H1 (cell line): ENCODE measurements around the gene NAP1L5. TPM values are rescaled to one million over a fixed set of nuclear protein-coding genes. Genes with fewer than 3 reads are reported as not detected.

ENCODE experiments used
- CTCF ChIA-PET: fragments of 300-600 bp; sonication (Branson Sonifier 250); formaldehyde crosslinking; loops from one replicate; lab custom pipeline; 2021; ENCODE audit not compliant: partially characterized antibody; lab: Charles Lee
- POLR2A ChIA-PET: fragments of 300-600 bp; sonication (Branson Sonifier 250); formaldehyde crosslinking; loops from one replicate; lab custom pipeline; 2021; ENCODE audit warnings: inconsistent platforms; ENCODE audit not compliant: partially characterized antibody; lab: Charles Lee
- DNase-seq, 2 experiments: peaks; one replicate each; pipeline versions ENCODE4 v3.0.0 to v3.0.0-alpha.2; 2010 to 2022; ENCODE audit warnings: low spot score in 2 of 2, low read depth in 1 of 2, mixed read lengths in 1 of 2
- FAIRE-seq: peaks from 2 replicates; lab custom pipeline; 2011; peaks lifted over from hg19 to GRCh38; lab: Jason Lieb, UNC
- H2AFZ ChIP-seq: 2 replicates; pipeline ENCODE4 v1.8.1; 2012; ENCODE audit warnings: low read length, inconsistent platforms
- H2AK5ac ChIP-seq: 2 replicates; pipeline ENCODE4 v1.6.1; 2013; ENCODE audit warnings: low read depth, low read length
- H2BK120ac ChIP-seq: replicated peaks from 2 replicates; pipeline ENCODE3; 2013; ENCODE audit warnings: low read depth, low read length, inconsistent platforms
- H2BK12ac ChIP-seq: 2 replicates; pipeline ENCODE4 v1.6.1; 2013; ENCODE audit warnings: low read depth, low read length
- H2BK15ac ChIP-seq: 2 replicates; pipeline ENCODE4 v1.6.1; 2013; ENCODE audit warnings: low read length
- H2BK20ac ChIP-seq: 2 replicates; pipeline ENCODE4 v1.6.1; 2013; ENCODE audit warnings: low read length
- H2BK5ac ChIP-seq: 2 replicates; pipeline ENCODE4 v1.6.1; 2013; ENCODE audit warnings: low read depth, low read length
- H3K14ac ChIP-seq: 2 replicates; pipeline ENCODE4 v1.6.1; 2013; ENCODE audit warnings: inconsistent platforms; ENCODE audit not compliant: insufficient read length
- H3K18ac ChIP-seq: 2 replicates; pipeline ENCODE4 v1.6.1; 2013; ENCODE audit warnings: low read length; ENCODE audit errors: extremely low read depth
- H3K23ac ChIP-seq: 2 replicates; pipeline ENCODE4 v1.6.1; 2013; ENCODE audit warnings: inconsistent platforms; ENCODE audit not compliant: insufficient read length
- H3K23me2 ChIP-seq: 2 replicates; pipeline ENCODE4 v1.6.1; 2013; ENCODE audit warnings: low read depth, low read length
- H3K27ac ChIP-seq: 2 replicates; pipeline ENCODE4 v1.6.1; 2011; ENCODE audit warnings: low read depth, low read length, inconsistent platforms
- H3K27me3 ChIP-seq, 4 experiments: replicated peaks in 1 of 4; 1 replicate in 1 of 4; 2 replicates in 3 of 4; pipeline versions ENCODE4 v1.6.1 to v1.8.1; 2011 to 2013; ENCODE audit warnings: low read length in 3 of 4, mild to moderate bottlenecking in 3 of 4, inconsistent platforms in 2 of 4, mixed read lengths in 2 of 4, moderate library complexity in 1 of 4; ENCODE audit not compliant: control insufficient read depth in 3 of 4, insufficient read depth in 3 of 4; ENCODE audit errors: extremely low read depth in 1 of 4
- H3K36me3 ChIP-seq, 4 experiments: 2 replicates each; pipeline versions ENCODE4 v1.6.1 to v1.8.1; 2011 to 2013; ENCODE audit warnings: mild to moderate bottlenecking in 4 of 4, low read length in 3 of 4, moderate library complexity in 2 of 4, control low read depth in 1 of 4, inconsistent platforms in 1 of 4; ENCODE audit not compliant: insufficient read depth in 4 of 4, control insufficient read depth in 2 of 4
- H3K4ac ChIP-seq: replicated peaks from 2 replicates; pipeline ENCODE3; 2013; ENCODE audit warnings: low read length, low read depth, mixed read lengths, inconsistent platforms; ENCODE audit not compliant: insufficient read length
- H3K4me1 ChIP-seq, 4 experiments: replicated peaks in 1 of 4; 1 replicate in 1 of 4; 2 replicates in 3 of 4; pipeline versions ENCODE4 v1.6.1 to v1.8.1; 2011 to 2013; ENCODE audit warnings: low read length in 3 of 4, inconsistent platforms in 2 of 4, mixed read lengths in 1 of 4; ENCODE audit not compliant: insufficient read depth in 4 of 4, control insufficient read depth in 3 of 4
- H3K4me2 ChIP-seq, 2 experiments: 2 replicates each; pipeline versions ENCODE4 v1.6.1 to v1.8.1; 2011 to 2013; ENCODE audit warnings: low read depth in 2 of 2, low read length in 2 of 2, control low read depth in 1 of 2, inconsistent platforms in 1 of 2, mild to moderate bottlenecking in 1 of 2; ENCODE audit not compliant: insufficient read depth in 1 of 2
- H3K4me3 ChIP-seq, 4 experiments: fragments of 200-600, 300-600 bp in 1 of 4; sonication (generic), shearing (Covaris generic), sonication (Bioruptor Twin) in 1 of 4; 2 replicates each; pipeline versions ENCODE4 v1.5.1 to v1.8.1; 2011 to 2016; ENCODE audit warnings: low read length in 4 of 4, low read depth in 3 of 4, control low read depth in 2 of 4, inconsistent platforms in 2 of 4, mild to moderate bottlenecking in 2 of 4, mixed read lengths in 1 of 4, moderate library complexity in 1 of 4; ENCODE audit not compliant: insufficient read depth in 2 of 4; ENCODE audit errors: extremely low read depth in 1 of 4
- H3K56ac ChIP-seq: replicated peaks from 2 replicates; pipeline ENCODE3; 2013; ENCODE audit warnings: low read depth, mild to moderate bottlenecking, mixed read lengths, low read length, inconsistent platforms; ENCODE audit not compliant: insufficient read length
- H3K79me1 ChIP-seq: 2 replicates; pipeline ENCODE4 v1.6.1; 2013; ENCODE audit warnings: low read depth, low read length, control low read depth
- H3K79me2 ChIP-seq, 2 experiments: 2 replicates each; pipeline versions ENCODE4 v1.6.1 to v1.8.1; 2012 to 2013; ENCODE audit warnings: low read length in 2 of 2, mild to moderate bottlenecking in 2 of 2, inconsistent platforms in 1 of 2; ENCODE audit not compliant: insufficient read depth in 2 of 2, control insufficient read depth in 1 of 2
- H3K9ac ChIP-seq, 4 experiments: replicated peaks in 1 of 4; 1 replicate in 1 of 4; 2 replicates in 3 of 4; pipeline versions ENCODE4 v1.6.1 to v1.8.1; 2011 to 2013; ENCODE audit warnings: low read depth in 3 of 4, low read length in 3 of 4, control low read depth in 2 of 4, mild to moderate bottlenecking in 2 of 4, moderate library complexity in 2 of 4, inconsistent platforms in 1 of 4; ENCODE audit errors: extremely low read depth in 1 of 4
- H3K9me3 ChIP-seq, 2 experiments: 2 replicates each; pipeline versions ENCODE4 v1.6.1 to v1.8.1; 2012 to 2013; ENCODE audit warnings: mild to moderate bottlenecking in 2 of 2, moderate library complexity in 2 of 2, control low read depth in 1 of 2, inconsistent platforms in 1 of 2, low read depth in 1 of 2, low read length in 1 of 2, mixed read lengths in 1 of 2; ENCODE audit not compliant: insufficient read depth in 2 of 2
- H4K20me1 ChIP-seq, 2 experiments: replicated peaks in 1 of 2; 2 replicates each; pipeline versions ENCODE3 to v1.8.1; 2011 to 2013; ENCODE audit warnings: inconsistent platforms in 2 of 2, low read length in 2 of 2, mild to moderate bottlenecking in 1 of 2; ENCODE audit not compliant: insufficient read depth in 2 of 2, control insufficient read depth in 1 of 2
- H4K5ac ChIP-seq: 2 replicates; pipeline ENCODE4 v1.6.1; 2013; ENCODE audit warnings: low read length, low read depth, mixed read lengths, inconsistent platforms; ENCODE audit not compliant: insufficient read length
- H4K8ac ChIP-seq: 2 replicates; pipeline ENCODE4 v1.8.0; 2013; ENCODE audit warnings: mild to moderate bottlenecking, moderate library complexity, low read length, inconsistent platforms; ENCODE audit not compliant: insufficient read depth; ENCODE audit errors: extremely low read depth
- H4K91ac ChIP-seq: replicated peaks from 2 replicates; pipeline ENCODE3; 2013; ENCODE audit warnings: low read length, mixed read lengths, inconsistent platforms; ENCODE audit not compliant: insufficient read length
- ASH2L ChIP-seq: fragments of 200-600, 300-600 bp; sonication (generic); IDR thresholded peaks from one replicate; pipeline ENCODE4 v1.7.1; 2017; ENCODE audit warnings: low read length
- EP300 ChIP-seq, 2 experiments: IDR thresholded peaks; 1 replicate in 1 of 2; 2 replicates in 1 of 2; pipeline ENCODE4 v1.6.1; 2011 to 2012; ENCODE audit warnings: low read depth in 2 of 2, low read length in 2 of 2, mild to moderate bottlenecking in 2 of 2, borderline replicate concordance in 1 of 2, inconsistent platforms in 1 of 2, moderate library complexity in 1 of 2
- MAFK ChIP-seq: IDR thresholded peaks from 2 replicates; pipeline ENCODE4 v1.6.1; 2012; ENCODE audit warnings: low read depth, mild to moderate bottlenecking, improper control_type of control experiment, low read length
- POLR2AphosphoS5 ChIP-seq: IDR thresholded peaks from 2 replicates; pipeline ENCODE4 v1.6.1; 2011; ENCODE audit warnings: low read depth, low read length
- RFX5 ChIP-seq: IDR thresholded peaks from 2 replicates; pipeline ENCODE4 v1.6.1; 2011; ENCODE audit warnings: low read depth, low read length, improper control_type of control experiment, borderline replicate concordance
- SIX5 ChIP-seq: IDR thresholded peaks from 2 replicates; pipeline ENCODE4 v1.6.1; 2011; ENCODE audit warnings: mild to moderate bottlenecking, low read depth, low read length
- TCF12 ChIP-seq: IDR thresholded peaks from 2 replicates; pipeline ENCODE4 v1.6.1; 2011; ENCODE audit warnings: low read depth, mild to moderate bottlenecking, low read length
- TEAD4 ChIP-seq: IDR thresholded peaks from 2 replicates; pipeline ENCODE4 v1.6.1; 2012; ENCODE audit warnings: low read depth, low read length, inconsistent platforms, mixed read lengths
- WGBS, 2 experiments: shearing (Covaris generic) in 1 of 2; methylation state at CpG; one replicate each; pipeline versions ENCODE4 v1.1.6 to v1.1.7; 2013 to 2015; ENCODE audit warnings: low lambda C conversion rate in 2 of 2, mixed read lengths in 2 of 2, inconsistent platforms in 1 of 2, low coverage in 1 of 2, missing lambda C conversion rate in 1 of 2; ENCODE audit not compliant: insufficient replicate concordance in 2 of 2, insufficient coverage in 1 of 2, insufficient read length in 1 of 2; ENCODE audit errors: extremely low coverage in 1 of 2, missing lambda C conversion rate in 1 of 2; 5-methylcytosine and 5-hydroxymethylcytosine counted together
- polyA plus RNA-seq, 7 experiments: library from polyadenylated mRNA; depleted of rRNA in 3 of 7; stranded (reverse) in 5 of 7; unstranded in 2 of 7; fragments of >200 nt in 5 of 7; fragments of 200-250 nt in 2 of 7; gene quantifications; 1 replicate in 5 of 7; 2 replicates in 1 of 7; 4 replicates in 1 of 7; pipeline versions ENCODE4 v1.2.1 to v1.2.3, GENCODE V29; 2011 to 2013; ENCODE audit warnings: missing spikeins in 2 of 7, mixed read lengths in 2 of 7
- total RNA-seq: library from RNA; stranded (reverse); fragmentation: NEBNext Ultra II Directional; extraction: Animal tissue kit (Norgen Biotek cat#: 25700); gene quantifications from 2 replicates; pipeline ENCODE4 v1.2.1, GENCODE V29; 2021
- TF ChIP-seq, protein P1 (sequence below): IDR thresholded peaks from 2 replicates; pipeline ENCODE4 v1.6.1; 2011; ENCODE audit warnings: low read depth, mild to moderate bottlenecking, low read length; ENCODE audit not compliant: insufficient read depth
- TF ChIP-seq, protein P2 (sequence below): IDR thresholded peaks from 2 replicates; pipeline ENCODE4 v1.6.1; 2011; ENCODE audit warnings: low read length, improper control_type of control experiment

The NAP1L5 gene
- total and polyA plus RNA-seq, 2 of the 8 experiments (the other 6 are each of a cell fraction or from before 2014, with no cell fraction given): 1.3 to 2.7 TPM

DNA sequence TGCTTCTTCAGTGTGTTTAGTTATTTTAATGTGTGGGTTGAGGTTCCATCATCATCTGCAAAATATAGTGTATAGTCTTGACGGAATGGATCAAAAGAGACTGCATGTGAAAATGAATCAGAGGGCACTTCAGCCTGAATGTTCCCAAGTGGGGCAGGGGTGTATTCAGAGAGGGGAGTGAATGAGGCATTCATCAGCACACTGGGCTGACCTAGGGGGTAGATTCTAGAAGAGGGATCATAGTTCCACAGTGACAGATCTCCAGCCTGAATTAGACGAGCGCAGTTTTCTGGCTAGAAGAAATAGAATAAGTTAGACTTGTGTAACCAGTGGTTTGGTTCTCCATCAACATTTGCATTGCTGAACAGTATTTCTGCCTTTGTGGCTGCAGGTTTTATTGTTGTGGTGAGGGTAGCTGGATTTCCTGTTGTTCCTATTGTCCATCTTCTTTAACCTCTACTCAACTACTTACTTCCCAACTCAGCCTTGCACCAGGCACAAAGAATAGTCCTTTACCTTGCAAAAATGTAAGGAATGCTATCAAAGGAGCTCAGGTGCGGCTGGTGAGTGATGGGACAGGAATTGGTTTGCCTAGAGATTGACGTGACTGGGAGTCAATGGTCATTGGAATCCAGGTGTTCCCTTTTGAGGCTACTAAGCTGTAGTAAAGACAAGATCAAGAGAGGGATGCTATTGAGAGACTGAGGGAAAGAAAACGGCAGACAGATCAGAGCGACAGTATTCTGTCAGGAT, 50.9 kb downstream of the NAP1L5 start:
- Histone ChIP-seq H3K4me2 (peak overlapping the region; percentile 34 to 40; a peak in 3 of 4 replicates), H3K56ac (no peak overlapping the region), H3K9ac (no peak overlapping the region), H3K4me1 (peaks cover 7 to 11% (median 10%) of the 10 kb centered on the region in 4 experiments), H3K18ac (no peak overlapping the region), H2AFZ (no peak overlapping the region), H3K23me2 (no peaks in the 10 kb centered on the region), H3K9me3 (peaks cover 0 to 9% of the 10 kb centered on the region in 2 experiments; a peak in 1 of 4 replicates), H3K4me3 (no peak overlapping the region; a peak in 2 of 8 replicates), H4K91ac (no peak overlapping the region), H3K79me1 (no peaks in the 10 kb centered on the region), H2BK15ac (0 out of 2 replicates have a peak overlapping the region, but pooled peaks have one; percentile 25), H2BK12ac (peak overlapping the region; percentile 20; the same call in 1 of the 2 replicates), H3K36me3 (no peaks in the 10 kb centered on the region), H3K27ac (no peak overlapping the region; the same call in 1 of the 2 replicates), H4K8ac (no peak overlapping the region), H2BK120ac (no peak overlapping the region), H4K5ac (no peak overlapping the region), H2AK5ac (no peak overlapping the region; the same call in 1 of the 2 replicates), H3K23ac (no peak overlapping the region), H2BK20ac (peak overlapping the region; percentile 67; the same call in 1 of the 2 replicates), H2BK5ac (peak overlapping the region; percentile 82; the same call in 1 of the 2 replicates), H3K4ac (no peak overlapping the region), H3K79me2 (no peaks in the 10 kb centered on the region), H3K27me3 (no peaks in the 10 kb centered on the region), H4K20me1 (no peaks in the 10 kb centered on the region), H3K14ac (no peak overlapping the region)
- WGBS, 2 experiments: 56% methylated on average over 7 of the region's 7 CpGs; no CpG with 5 or more reads in 1 of the 2 experiments
- DNase-seq: peak; percentile 51 to 57
- peak; percentile 93 for FAIRE-seq
- ChIA-PET POLR2A (interaction anchor here (1.3 to 1.4 kb wide), 2 partner anchors 10 to 33 kb away, joined by 4 read pairs; no protein-coding TSS in a partner anchor), CTCF (interaction anchor here (0.5 to 0.7 kb wide), 2 partner anchors 13 to 105 kb away, joined by 3 to 4 read pairs; no protein-coding TSS in a partner anchor)
- no peak for TF ChIP-seq SIX5
- TF ChIP-seq ASH2L: peak; percentile 30
- peak; percentile 28; the same call in 1 of the 2 replicates for TF ChIP-seq RFX5
- TF ChIP-seq TCF12: peak; percentile 84; the same call in 1 of the 2 replicates
- TF ChIP-seq POLR2AphosphoS5: no peak
- TF ChIP-seq, protein P1, sequence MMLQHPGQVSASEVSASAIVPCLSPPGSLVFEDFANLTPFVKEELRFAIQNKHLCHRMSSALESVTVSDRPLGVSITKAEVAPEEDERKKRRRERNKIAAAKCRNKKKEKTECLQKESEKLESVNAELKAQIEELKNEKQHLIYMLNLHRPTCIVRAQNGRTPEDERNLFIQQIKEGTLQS: no peak
- TF ChIP-seq EP300 (IDR thresholded peaks at IDR 0.05; ENCODE audit: borderline replicate concordance in 1 of 2, low read depth in 2 of 2, low read length in 2 of 2): peak in 1 of 2 experiments; percentile 25; a peak in 1 of 3 replicates
- no peak for TF ChIP-seq MAFK
- TF ChIP-seq, protein P2, sequence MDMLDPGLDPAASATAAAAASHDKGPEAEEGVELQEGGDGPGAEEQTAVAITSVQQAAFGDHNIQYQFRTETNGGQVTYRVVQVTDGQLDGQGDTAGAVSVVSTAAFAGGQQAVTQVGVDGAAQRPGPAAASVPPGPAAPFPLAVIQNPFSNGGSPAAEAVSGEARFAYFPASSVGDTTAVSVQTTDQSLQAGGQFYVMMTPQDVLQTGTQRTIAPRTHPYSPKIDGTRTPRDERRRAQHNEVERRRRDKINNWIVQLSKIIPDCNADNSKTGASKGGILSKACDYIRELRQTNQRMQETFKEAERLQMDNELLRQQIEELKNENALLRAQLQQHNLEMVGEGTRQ: no peak
- TF ChIP-seq TEAD4: peak; percentile 95
